OCI-LY3 (cell line): Measurements from ENCODE around the gene ETV3L.

ENCODE experiments used
- EZH2phosphoT487 ChIP-seq: fragments of 200-600 bp; shearing (Covaris generic); IDR thresholded peaks from 2 replicates; pipeline ENCODE4 v1.6.1; 2018; ENCODE audit warnings: antibody characterized with exemption, mixed run types, low read depth
- TF ChIP-seq, protein P1 (sequence below): fragments of 200-600, 300-600 bp; sonication (generic); IDR thresholded peaks from 2 replicates; pipeline ENCODE4 v1.5.1; 2014; ENCODE audit warnings: antibody characterized with exemption, low read length, low read depth

DNA sequence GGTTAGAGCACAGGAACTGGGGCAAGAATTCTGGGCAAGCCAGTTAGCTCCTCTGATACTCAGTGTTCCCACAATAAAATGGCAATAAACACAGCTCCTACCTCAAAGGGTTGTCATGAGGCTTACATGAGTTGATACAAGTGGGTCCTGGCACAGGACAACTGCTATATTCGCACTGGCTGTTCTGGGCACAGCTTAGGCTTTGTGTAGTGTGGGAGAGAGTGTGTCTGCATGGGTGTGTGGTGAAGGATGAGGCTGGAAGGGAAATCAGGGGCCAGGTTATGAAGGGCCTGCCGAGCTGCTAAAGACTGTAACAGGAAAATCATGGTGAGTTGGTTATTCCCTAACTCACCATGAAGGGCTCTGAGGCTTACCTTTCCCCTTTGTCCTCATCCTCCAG is 19.8 kb upstream of the ETV3L start:
- TF ChIP-seq, protein P1, sequence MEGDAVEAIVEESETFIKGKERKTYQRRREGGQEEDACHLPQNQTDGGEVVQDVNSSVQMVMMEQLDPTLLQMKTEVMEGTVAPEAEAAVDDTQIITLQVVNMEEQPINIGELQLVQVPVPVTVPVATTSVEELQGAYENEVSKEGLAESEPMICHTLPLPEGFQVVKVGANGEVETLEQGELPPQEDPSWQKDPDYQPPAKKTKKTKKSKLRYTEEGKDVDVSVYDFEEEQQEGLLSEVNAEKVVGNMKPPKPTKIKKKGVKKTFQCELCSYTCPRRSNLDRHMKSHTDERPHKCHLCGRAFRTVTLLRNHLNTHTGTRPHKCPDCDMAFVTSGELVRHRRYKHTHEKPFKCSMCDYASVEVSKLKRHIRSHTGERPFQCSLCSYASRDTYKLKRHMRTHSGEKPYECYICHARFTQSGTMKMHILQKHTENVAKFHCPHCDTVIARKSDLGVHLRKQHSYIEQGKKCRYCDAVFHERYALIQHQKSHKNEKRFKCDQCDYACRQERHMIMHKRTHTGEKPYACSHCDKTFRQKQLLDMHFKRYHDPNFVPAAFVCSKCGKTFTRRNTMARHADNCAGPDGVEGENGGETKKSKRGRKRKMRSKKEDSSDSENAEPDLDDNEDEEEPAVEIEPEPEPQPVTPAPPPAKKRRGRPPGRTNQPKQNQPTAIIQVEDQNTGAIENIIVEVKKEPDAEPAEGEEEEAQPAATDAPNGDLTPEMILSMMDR = no peak
- no peak for TF ChIP-seq EZH2phosphoT487
